Retinal pigment epithelial cell (primary cell): ENCODE results near the gene MSI2.

Experiments used
- DNase-seq: peaks from one replicate; pipeline ENCODE4 v3.0.0-alpha.2; 2010; ENCODE audit warnings: low read depth
- H3K4me3 ChIP-seq: 2 replicates; pipeline ENCODE4 v1.5.1; 2011; ENCODE audit warnings: mild to moderate bottlenecking, low read length, control low read depth, moderate library complexity
- TF ChIP-seq, protein P1 (sequence below): conservative IDR thresholded peaks from 2 replicates; pipeline ENCODE4 v1.5.1; 2011; ENCODE audit warnings: low read depth, low read length, control low read depth, inconsistent platforms

The MSI2 gene

DNA sequence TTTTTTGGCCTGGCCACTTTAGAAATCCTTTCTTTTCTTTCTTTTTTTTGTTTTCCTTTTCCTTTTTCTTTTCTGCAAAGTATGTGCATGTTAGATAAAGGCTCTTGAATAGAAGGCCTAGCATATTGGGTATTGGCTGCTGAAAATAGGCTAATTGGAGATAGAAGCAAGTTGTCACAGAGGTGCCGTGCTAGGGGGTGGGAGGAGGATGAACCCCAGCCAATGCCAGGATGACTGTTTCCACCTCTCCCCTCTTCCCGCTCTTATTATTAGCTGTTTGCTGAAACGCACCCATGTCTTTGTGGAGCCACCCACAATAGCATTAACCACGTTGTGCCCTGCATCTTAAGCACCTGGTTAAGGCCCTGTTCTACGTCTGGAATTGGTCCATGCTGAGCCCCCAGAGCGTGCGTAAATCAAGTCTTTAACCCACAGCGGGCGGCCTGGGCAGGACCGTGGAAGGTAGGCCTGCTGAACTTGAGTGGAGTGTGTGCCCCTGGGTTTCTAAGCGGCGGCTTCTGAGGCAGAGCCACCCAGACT is 123.6 kb downstream of the MSI2 start:
- no peak overlapping the region for H3K4me3 ChIP-seq
- DNase-seq: no peak
- TF ChIP-seq, protein P1, sequence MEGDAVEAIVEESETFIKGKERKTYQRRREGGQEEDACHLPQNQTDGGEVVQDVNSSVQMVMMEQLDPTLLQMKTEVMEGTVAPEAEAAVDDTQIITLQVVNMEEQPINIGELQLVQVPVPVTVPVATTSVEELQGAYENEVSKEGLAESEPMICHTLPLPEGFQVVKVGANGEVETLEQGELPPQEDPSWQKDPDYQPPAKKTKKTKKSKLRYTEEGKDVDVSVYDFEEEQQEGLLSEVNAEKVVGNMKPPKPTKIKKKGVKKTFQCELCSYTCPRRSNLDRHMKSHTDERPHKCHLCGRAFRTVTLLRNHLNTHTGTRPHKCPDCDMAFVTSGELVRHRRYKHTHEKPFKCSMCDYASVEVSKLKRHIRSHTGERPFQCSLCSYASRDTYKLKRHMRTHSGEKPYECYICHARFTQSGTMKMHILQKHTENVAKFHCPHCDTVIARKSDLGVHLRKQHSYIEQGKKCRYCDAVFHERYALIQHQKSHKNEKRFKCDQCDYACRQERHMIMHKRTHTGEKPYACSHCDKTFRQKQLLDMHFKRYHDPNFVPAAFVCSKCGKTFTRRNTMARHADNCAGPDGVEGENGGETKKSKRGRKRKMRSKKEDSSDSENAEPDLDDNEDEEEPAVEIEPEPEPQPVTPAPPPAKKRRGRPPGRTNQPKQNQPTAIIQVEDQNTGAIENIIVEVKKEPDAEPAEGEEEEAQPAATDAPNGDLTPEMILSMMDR: no peak

DNA sequence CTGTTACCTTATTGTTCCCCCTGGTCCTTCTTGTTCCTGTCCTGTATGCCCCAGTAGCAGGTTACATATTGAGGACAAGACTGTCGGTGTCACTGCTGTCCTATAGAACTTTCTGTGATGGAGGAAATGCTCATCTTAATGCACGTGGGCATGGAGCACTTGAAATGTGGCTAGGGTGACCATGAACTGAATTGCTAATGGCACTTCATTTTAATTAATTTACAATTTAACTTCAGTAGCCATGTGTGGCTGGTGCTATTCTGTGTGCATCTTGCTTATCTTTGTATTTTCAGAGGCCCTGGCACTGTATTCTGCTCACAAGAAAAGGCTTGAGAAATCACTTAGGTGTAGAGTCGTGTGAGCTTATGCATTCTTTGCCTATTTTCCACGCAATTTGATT is 125.2 kb downstream of the MSI2 start:
- H3K4me3 ChIP-seq: no peak overlapping the region
- DNase-seq: no peak
- TF ChIP-seq, protein P1: no peak

DNA sequence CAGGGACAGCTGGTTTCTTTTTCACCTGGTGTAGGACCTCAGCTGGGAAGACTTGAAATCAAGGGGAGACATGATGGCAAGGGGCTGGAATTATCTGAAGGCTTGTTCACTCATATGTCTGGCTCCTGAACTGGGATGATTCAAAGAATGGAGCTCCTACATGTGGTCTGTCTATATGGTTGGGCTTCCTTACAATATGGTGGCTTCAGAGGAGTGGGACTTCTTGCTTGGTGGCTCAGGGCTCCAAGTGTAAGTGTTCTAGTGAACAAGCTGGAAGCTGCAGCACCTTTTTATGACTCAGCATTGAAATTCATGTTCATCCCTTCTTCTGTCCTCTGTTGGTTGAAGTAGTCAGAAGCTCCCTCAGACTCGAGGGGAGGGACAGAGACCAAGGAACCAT is 127.9 kb downstream of the MSI2 start:
- no peak for DNase-seq
- TF ChIP-seq, protein P1: no peak
- H3K4me3 ChIP-seq: no peak overlapping the region

DNA sequence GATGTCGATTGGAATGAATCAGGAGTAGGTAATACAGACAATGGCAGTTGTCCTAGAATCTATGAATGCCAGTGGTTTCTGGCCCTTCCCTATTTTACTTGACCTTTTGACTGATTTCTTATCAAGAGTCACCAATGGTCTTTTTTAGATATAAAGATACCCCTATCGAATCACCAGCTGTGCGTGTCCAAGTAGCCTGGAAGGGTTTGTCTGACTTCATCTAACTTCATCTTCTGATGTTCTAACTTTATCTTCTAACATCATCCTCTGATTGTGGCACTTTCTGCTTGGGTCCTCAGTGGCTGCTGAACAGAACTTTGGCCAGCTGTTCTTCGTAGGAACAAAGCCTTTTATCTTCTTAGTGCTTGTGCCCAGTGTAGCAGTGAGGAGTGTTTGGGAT is 129.7 kb downstream of the MSI2 start:
- DNase-seq: no peak
- TF ChIP-seq, protein P1: no peak
- H3K4me3 ChIP-seq: no peak overlapping the region

DNA sequence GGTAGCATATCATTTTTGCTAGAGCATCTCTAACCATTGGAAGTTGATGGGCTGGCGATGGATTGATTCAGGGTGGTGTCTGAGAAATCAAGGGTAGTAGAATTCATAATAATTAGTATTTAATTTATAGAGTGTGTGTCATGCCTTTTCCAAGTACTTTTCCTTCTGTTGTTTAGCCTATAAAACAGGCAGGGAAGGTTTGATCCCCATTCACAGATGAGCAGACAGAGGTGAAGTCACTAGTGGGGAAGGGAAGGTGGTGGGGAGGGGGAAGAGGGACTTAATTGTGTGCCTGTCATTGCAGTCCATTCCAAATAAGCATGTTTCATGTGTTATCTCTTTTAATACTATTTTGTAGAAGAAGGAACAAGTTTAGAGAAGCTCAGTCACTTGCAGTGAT is 131.3 kb downstream of the MSI2 start:
- DNase-seq: no peak
- TF ChIP-seq, protein P1: no peak
- H3K4me3 ChIP-seq: no peak overlapping the region

DNA sequence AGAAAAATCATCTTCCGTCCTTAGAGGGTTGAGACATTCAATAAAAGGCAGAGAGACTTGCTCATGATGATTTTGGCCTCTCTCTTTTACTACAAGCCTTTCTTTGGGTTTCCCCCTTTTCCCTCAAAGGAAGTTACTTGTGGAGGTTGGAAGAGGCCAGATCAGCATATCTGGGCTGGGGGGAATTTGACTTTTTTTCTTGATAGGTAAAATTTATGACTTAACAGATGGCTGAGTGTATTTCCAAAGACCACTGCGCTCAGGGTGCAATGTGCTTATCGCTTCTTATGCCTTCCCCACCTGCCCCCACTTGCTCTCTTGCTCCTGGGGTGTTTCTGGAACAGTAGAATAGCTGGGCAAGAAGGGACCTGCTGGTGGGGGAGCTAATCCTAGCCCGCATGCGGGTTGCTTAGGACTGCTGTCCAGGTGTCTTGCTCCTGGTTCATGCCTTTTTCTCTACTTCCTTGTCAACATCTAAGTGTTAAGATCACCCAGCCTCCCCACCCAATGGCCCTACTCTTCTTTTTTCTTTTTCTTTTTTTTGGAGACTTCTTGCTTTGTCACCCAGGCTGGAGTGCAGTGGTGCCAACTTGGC is 131.9 kb downstream of the MSI2 start:
- TF ChIP-seq, protein P1: no peak
- H3K4me3 ChIP-seq: no peak overlapping the region
- no peak for DNase-seq

DNA sequence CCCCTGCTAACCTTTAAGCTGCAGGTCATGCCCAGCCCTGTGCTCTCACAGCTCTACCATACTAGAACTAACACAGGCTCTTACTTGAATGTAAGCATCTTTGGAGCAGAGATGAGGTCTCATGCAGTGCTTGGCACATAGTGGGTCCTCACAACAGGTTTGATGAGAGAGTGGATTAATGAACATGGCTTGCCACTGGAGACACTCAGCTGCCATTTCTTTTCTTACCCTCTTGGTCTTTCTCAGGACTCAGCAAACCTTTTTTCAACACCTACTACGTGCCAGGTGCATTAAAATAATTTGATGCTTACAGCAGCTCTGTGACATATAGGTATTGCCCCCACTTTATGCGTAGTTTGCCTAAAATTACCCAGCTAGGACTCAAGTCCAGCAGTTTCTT is 133.2 kb downstream of the MSI2 start:
- TF ChIP-seq, protein P1: no peak
- H3K4me3 ChIP-seq: no peak overlapping the region
- no peak for DNase-seq
